NB4 (cell line): Measurements from ENCODE around the gene CTBP2.

Source experiments
- DNase-seq: peaks from one replicate; pipeline ENCODE4 v3.0.0; 2010; ENCODE audit warnings: low read depth
- H3K4me3 ChIP-seq: one replicate; pipeline ENCODE4 v1.5.1; 2011; ENCODE audit warnings: mild to moderate bottlenecking, low read depth, low read length, moderate library complexity
- MYC ChIP-seq: IDR thresholded peaks from 2 replicates; pipeline ENCODE4 v1.6.1; 2011; ENCODE audit warnings: low read depth, low read length
- POLR2A ChIP-seq: IDR thresholded peaks from 2 replicates; pipeline ENCODE4 v1.6.1; 2011; ENCODE audit warnings: mild to moderate bottlenecking; ENCODE audit not compliant: insufficient read length; ENCODE audit errors: extremely low read depth
- TF ChIP-seq, protein P1 (sequence below): IDR thresholded peaks from 2 replicates; pipeline ENCODE4 v1.6.1; 2011; ENCODE audit warnings: low read depth, low read length
- TF ChIP-seq, protein P2 (sequence below): IDR thresholded peaks from one replicate; pipeline ENCODE4 v1.5.1; 2012; ENCODE audit warnings: low read depth, low read length

The CTBP2 gene

DNA sequence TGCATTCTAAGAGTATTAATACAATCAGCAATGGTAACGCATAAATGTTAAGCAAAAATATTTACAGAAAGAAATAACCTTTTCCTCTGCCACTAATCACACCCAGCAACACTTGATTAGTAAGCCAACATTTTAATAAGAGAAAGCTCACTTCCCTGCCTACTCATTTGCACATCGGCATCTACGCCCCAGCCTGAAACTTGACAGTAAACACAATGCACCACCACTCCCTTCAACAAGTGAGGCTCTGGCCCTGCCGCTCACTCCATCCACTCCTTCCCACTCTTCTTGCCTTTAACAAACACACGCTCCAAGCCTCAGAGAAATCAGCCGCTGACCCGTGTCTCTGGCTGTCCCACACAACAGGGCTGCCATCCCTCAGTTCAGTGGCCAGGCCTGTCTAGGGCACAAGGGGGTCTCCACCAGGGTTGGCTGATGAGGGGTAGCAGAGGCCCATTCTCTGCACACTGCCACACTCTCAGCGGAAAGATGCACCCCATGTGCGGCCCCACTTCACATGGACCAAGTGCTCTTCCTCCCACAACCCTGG, 54.6 kb downstream of the CTBP2 start:
- TF ChIP-seq POLR2A (no peak), MYC (no peak)
- TF ChIP-seq, protein P1, sequence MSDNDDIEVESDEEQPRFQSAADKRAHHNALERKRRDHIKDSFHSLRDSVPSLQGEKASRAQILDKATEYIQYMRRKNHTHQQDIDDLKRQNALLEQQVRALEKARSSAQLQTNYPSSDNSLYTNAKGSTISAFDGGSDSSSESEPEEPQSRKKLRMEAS, result no peak
- TF ChIP-seq, protein P2, sequence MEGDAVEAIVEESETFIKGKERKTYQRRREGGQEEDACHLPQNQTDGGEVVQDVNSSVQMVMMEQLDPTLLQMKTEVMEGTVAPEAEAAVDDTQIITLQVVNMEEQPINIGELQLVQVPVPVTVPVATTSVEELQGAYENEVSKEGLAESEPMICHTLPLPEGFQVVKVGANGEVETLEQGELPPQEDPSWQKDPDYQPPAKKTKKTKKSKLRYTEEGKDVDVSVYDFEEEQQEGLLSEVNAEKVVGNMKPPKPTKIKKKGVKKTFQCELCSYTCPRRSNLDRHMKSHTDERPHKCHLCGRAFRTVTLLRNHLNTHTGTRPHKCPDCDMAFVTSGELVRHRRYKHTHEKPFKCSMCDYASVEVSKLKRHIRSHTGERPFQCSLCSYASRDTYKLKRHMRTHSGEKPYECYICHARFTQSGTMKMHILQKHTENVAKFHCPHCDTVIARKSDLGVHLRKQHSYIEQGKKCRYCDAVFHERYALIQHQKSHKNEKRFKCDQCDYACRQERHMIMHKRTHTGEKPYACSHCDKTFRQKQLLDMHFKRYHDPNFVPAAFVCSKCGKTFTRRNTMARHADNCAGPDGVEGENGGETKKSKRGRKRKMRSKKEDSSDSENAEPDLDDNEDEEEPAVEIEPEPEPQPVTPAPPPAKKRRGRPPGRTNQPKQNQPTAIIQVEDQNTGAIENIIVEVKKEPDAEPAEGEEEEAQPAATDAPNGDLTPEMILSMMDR, result no peak
- no peak overlapping the region for H3K4me3 ChIP-seq
- DNase-seq, result no peak

DNA sequence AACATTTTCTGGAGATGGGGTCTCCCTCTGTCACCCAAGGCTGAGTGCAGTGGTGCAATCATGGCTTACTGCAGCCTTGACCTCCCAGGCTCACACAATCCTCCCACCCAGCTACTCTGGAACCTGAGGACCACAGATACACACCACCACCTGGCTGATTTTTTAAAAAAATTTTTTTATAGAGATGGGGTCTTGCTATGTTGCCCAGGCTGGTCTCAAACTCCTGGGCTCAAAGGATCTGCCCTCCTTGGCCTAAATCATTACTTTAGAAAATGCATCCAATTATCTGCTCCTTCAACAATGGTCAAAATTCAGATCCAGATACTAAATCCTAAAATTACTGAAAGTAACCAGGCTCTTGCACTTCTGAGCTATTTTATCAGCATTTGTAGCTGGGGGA, 55.2 kb downstream of the CTBP2 start:
- H3K4me3 ChIP-seq, result no peak overlapping the region
- no peak for DNase-seq
- TF ChIP-seq MYC (no peak), POLR2A (no peak)
- TF ChIP-seq, protein P1, result no peak
- TF ChIP-seq, protein P2, result no peak

DNA sequence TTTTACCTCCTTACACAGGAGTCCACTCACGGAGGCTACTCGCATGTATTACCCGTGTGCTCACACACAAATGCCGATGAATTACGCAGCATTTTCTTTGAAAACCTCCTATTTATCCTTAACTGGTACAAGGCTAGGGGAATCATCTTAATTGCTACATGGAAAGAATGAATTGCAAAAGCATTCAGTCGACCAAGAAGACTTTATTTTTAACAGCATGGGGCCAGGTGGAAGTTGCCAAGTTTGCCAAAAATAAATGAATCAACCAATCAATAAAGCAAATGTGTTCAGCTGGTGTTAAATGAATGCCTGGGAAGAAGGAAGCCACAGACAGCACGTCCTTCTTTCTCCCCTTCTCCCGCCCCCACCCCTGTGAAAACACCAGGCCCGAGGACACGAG, 55.8 kb downstream of the CTBP2 start:
- TF ChIP-seq POLR2A (no peak), MYC (no peak)
- TF ChIP-seq, protein P2, result no peak
- TF ChIP-seq, protein P1, result no peak
- DNase-seq, result no peak

DNA sequence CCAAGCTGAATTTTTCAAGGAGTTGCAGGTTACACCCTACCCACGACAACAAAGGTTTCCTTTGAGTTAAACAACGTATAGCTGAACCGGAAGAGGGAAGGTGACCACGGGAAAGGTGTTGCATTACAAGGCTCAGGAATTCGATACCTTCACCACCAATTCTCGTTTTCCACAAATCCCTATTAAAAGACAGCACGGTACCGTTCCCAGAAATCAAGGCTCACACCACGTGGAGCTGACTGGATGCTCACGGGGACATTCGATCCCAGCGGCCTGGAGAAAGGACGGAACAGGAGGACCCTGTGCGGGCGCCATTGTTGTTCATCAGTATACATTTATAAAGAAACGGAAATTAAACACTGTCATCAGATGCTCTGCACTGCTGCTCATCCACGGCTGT, 56.4 kb downstream of the CTBP2 start:
- no peak for TF ChIP-seq MYC
- no peak for TF ChIP-seq POLR2A
- TF ChIP-seq, protein P2, result no peak
- TF ChIP-seq, protein P1, result no peak
- H3K4me3 ChIP-seq, result no peak overlapping the region

More for the DNA sequence above, 55.8 kb downstream of the CTBP2 start:
- H3K4me3 ChIP-seq, result no peak overlapping the region

DNA sequence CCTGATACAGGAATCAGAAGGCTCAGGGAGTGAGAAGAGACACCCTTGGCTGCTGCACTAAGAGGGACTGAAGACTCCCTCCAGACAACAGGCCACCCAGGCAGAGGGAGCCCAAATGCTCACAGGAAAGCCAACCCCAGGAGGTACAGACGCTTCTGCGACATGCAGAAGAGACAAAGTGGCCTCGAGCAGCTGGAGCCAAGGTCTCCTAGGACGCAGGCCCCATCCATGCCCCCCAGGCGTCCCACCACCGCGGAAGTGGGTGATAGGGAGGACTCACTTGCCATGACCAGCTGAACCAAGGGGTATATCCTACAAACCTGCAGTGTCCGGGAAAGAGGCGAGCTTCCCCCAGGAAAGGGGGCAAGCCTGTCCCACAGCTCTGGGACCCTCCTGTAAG, 56.9 kb downstream of the CTBP2 start:
- TF ChIP-seq MYC, result no peak
- H3K4me3 ChIP-seq, result no peak overlapping the region
- no peak for DNase-seq

More for the DNA sequence above, 56.4 kb downstream of the CTBP2 start:
- no peak for DNase-seq

DNA sequence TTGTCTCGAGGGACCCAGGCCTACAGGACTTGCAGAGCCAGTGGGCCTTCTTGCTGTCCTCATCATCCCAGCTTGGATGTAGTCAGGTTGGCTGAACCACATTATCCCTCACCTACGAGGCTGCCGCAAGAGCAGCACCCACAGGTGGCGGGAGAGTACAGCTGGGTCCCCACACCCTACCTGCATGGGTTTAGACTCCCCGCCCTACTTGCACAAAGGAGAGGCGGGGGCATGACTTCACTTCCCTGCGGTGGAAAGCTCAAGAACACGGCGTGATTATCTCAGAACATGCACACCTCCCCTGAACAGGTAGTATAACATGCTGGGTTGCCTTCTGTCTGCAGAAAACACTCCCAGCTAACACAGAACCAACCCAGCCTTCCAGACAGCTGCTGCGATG, 57.5 kb downstream of the CTBP2 start:
- H3K4me3 ChIP-seq, result no peak overlapping the region
- DNase-seq, result no peak
- TF ChIP-seq, protein P2, result no peak
- TF ChIP-seq, protein P1, result no peak
- TF ChIP-seq MYC (no peak), POLR2A (no peak)
